ENCODE measurements around the gene PPM1B.

PPM1B gene

GRCh38 chr2:44267269-44267795, 98.7 kb downstream of the PPM1B start:
- no peak for DNase-seq

DNA sequence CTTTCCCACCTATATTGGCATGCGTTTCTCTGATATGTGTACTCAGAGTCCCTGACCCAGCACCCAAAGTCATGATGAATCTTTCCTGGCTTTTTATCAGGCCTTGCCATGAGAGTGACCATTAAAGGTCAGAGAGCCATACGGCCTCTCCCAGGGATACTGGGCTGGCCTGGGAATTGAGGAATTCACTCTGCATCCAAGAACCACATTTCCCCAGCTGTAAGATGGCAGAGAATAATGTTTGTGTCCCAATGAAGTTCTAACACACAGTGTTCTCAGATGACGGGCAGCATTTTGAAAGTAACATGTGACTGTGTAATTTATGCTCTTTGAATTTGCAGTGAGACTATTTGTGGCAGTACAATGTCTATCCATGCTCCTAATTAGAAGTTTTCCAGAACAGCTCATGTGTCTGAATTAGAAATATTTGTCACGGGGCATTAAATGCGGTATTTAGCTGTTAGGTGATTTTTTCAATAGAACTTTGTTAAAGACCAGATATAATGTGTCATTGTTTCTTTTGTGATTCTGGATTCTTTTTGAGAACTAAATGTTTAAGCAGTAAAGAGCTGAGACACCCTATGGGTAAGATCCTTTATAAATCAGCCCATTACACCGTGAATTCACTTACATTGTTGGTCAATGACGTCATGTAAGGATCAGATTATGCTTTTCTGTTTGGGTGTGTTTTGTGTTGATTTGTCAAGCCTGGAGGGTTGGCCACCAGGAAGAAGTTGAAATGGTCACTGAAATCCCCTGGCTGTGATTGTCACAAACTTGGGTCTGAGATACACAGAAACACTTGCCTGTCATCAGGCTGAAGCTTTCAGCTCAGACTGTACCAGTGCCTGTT, 99.3 kb downstream of the PPM1B start:
- no peak for DNase-seq

DNA sequence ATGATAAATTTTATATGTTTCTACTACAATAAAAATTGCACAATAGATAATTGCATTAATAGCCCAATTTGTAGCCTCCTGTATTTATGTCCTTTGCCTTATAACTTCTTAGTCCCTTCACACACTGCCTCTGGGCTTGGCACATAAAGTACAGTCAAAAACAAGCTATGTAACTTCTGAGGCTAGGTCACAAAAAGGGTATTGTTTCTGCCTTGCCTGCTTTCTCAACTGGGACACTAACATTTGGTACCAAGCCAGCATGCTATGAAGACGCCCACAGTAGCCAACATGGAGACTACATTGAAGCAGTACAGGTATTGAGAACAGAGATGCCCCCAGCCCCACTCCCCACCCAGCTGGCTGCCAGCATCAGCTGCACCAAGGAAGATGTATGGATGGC, 101.2 kb downstream of the PPM1B start:
- DNase-seq: no peak

DNA sequence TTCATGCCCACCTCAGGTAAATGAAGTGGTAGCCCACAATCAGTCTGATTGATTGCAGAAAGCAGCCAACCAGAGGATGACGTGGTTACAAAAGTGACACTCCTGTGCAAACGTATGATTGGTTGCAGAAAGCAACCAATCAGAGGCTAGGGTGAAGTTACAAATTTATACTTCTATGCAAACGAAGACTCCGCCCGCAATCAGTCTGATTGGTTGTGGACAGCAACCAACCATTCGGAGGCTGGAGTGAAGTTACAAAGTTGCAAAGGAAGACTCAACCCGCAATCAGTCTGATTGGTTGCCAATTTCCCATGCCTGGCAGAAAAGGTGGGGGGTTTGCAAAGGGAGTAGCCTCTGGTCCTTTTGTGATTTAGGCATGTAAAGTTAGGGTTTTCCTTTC, 102.6 kb downstream of the PPM1B start:
- no peak for DNase-seq

DNA sequence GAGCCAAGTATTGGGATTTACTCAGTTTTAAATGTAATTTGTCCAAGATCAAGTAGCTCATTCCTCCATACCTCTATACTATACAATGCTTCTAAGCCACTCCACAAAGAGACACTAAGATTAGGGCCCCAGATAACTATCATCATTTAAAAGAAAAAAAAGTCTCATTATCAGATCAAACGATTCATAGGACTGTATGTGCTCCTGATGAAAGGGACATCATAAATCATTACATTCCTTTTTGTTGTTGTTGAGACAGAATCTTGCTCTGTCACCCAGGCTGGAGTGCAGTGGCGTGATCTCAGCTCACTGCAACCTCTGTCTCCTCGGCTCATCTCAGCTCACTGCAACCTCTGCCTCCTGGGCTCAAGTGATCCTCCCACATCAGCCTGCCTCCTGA, 104.4 kb downstream of the PPM1B start:
- no peak for DNase-seq

GRCh38 chr2:44273596-44273995, 104.9 kb downstream of the PPM1B start:
- DNase-seq: no peak

- DNase-seq: no peak
Measured at GRCh38 chr2:44275927-44276303, 107.2 kb downstream of the PPM1B start.

DNA sequence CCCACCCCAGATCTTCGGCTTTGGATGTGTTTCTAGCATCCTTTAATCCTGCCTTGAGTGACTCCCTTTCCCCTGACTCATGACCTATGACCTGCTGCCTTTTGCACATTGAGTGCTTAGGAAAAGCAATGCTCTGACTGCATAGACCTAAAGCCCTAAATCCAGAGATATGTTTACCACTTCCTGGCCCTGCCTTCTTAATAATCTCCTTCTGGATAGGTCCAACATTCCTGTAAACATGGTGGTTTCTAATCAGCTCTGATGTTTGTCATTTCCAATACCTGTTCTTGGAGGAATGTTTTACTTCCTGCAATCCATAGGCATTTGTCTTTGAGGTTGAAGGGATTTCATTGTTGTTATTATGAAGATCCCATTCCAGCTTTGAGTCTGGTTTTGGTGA, 108.9 kb downstream of the PPM1B start:
- DNase-seq: no peak

- DNase-seq: no peak
Measured at GRCh38 chr2:44280869-44281268, 112.2 kb downstream of the PPM1B start.

Measured in CD4-positive, alpha-beta T cell treated with Interleukin-21 for 1 hour (primary cell).